CD8-positive, alpha-beta memory T cell (primary cell): ENCODE results near the gene TMEM59L. TPM values are rescaled to one million over a fixed set of nuclear protein-coding genes. Genes with fewer than 3 reads are reported as not detected.

Experiments
- CTCF ChIA-PET: fragments of 350-600 bp; sonication (Branson Sonifier 250); formaldehyde crosslinking; loops from one replicate; lab custom pipeline; 2021; ENCODE audit warnings: antibody characterized with exemption; lab: Charles Lee
- POLR2A ChIA-PET: fragments of 350-600 bp; sonication (Branson Sonifier 250); formaldehyde crosslinking; loops from one replicate; lab custom pipeline; 2021; ENCODE audit warnings: antibody characterized with exemption; lab: Charles Lee
- DNase-seq, 5 donors: peaks; one replicate each; pipeline versions ENCODE4 v3.0.0 to v3.0.0-alpha.2; 2020 to 2022; ENCODE audit warnings: mixed read lengths in 1 of 5
- H3K27ac ChIP-seq: one replicate; pipeline ENCODE4 v1.7.0; 2013; ENCODE audit warnings: low read depth, mild to moderate bottlenecking, low read length, moderate library complexity
- H3K27me3 ChIP-seq: 2 replicates; pipeline ENCODE4 v1.7.0; 2013; ENCODE audit warnings: low read length, mild to moderate bottlenecking; ENCODE audit not compliant: insufficient read depth, poor library complexity, severe bottlenecking
- H3K36me3 ChIP-seq: 2 replicates; pipeline ENCODE4 v1.7.0; 2013; ENCODE audit warnings: mild to moderate bottlenecking, low read length, moderate library complexity; ENCODE audit not compliant: insufficient read depth
- H3K4me1 ChIP-seq: 2 replicates; pipeline ENCODE4 v1.7.0; 2013; ENCODE audit warnings: mild to moderate bottlenecking, low read length, moderate library complexity; ENCODE audit not compliant: insufficient read depth
- H3K4me3 ChIP-seq: 2 replicates; pipeline ENCODE4 v1.7.0; 2013; ENCODE audit warnings: mild to moderate bottlenecking, low read length
- H3K9me3 ChIP-seq: 2 replicates; pipeline ENCODE4 v1.7.0; 2013; ENCODE audit warnings: mild to moderate bottlenecking, low read length
- H3K27ac Mint-ChIP-seq, 8 donors: one replicate each; pipeline ENCODE4 v1.8.0; 2020 to 2021; ENCODE audit warnings: mixed read lengths in 8 of 8, mild to moderate bottlenecking in 6 of 8, inconsistent platforms in 3 of 8, moderate library complexity in 3 of 8
- H3K27me3 Mint-ChIP-seq, 2 donors: one replicate each; pipeline ENCODE4 v1.8.0; 2020 to 2021; ENCODE audit warnings: mixed read lengths in 2 of 2, mild to moderate bottlenecking in 1 of 2, moderate library complexity in 1 of 2
- H3K36me3 Mint-ChIP-seq, 3 donors: one replicate each; pipeline ENCODE4 v1.8.0; 2020 to 2021; ENCODE audit warnings: mixed read lengths in 3 of 3, inconsistent platforms in 1 of 3, mild to moderate bottlenecking in 1 of 3
- H3K4me1 Mint-ChIP-seq, 3 donors: one replicate each; pipeline ENCODE4 v1.8.0; 2020 to 2021; ENCODE audit warnings: mixed read lengths in 3 of 3, inconsistent platforms in 1 of 3, mild to moderate bottlenecking in 1 of 3
- H3K4me3 Mint-ChIP-seq, 7 donors: one replicate each; pipeline ENCODE4 v1.8.0; 2020 to 2021; ENCODE audit warnings: mixed read lengths in 7 of 7, mild to moderate bottlenecking in 6 of 7, moderate library complexity in 4 of 7, inconsistent platforms in 2 of 7
- H3K9me3 Mint-ChIP-seq, 5 donors: one replicate each; pipeline ENCODE4 v1.8.0; 2020 to 2022; ENCODE audit warnings: mixed read lengths in 5 of 5, mild to moderate bottlenecking in 3 of 5, moderate library complexity in 2 of 5, inconsistent platforms in 1 of 5
- polyA plus RNA-seq: library from polyadenylated mRNA; unstranded; fragments of 300-500 nt; fragmentation: Illumina TruSeq; gene quantifications from one replicate; pipeline ENCODE4 v1.2.3, GENCODE V29; 2021
- total RNA-seq, 2 experiments: library from RNA; stranded (reverse); gene quantifications; one replicate each; pipeline ENCODE4 v1.2.3, GENCODE V29; 2021

TMEM59L gene
- total RNA-seq, result not detected
- not detected for polyA plus RNA-seq

DNA sequence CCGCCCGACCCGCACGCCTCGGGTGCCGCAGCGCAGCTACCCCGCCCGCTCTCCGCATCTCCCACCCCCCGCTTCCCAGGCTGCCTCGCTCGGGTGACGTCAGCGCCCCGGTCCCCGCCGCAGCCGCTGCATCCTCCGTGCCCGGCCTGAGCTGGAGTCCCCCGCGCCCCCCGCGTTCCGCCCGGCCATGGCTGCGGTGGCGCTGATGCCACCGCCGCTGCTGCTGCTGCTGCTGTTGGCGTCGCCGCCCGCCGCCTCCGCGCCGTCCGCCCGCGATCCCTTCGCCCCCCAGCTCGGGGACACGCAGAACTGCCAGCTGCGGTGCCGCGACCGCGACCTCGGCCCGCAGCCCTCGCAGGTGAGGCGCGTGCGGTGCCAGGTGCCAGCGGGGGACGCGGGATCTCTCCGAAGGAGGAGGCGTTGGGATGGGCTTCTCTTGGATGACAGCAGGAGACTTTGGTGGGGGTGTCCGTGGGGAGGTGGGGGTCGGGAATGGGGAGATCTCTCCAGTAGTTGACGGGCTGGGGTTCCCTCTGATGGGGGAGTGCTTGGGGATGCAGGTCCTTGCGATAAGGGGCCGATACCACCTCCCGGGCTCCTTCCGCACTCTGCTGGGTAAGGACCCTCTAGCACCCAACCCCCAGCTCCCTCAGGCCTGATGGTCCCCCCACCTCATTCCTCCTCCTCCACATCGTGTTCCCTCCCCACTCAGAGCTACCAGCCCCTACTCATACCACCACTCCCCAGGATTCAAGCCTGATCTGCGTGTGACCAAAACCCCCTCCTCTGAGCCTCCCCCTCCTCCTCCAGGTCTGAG is at the start of gene TMEM59L:
TSS of gene TMEM59L (plus strand) at position 99 of the 817 bp plus-strand sequence. CDS start at position 188, 89 bp downstream.
- H3K27me3 ChIP-seq, result peaks cover 72% of the 10 kb centered on the region
- H3K36me3 Mint-ChIP-seq, result peaks cover 0 to 3% (median 1%) of the 10 kb centered on the region in 3 donors
- H3K4me1 ChIP-seq, result peaks cover 20% of the 10 kb centered on the region
- peaks cover 17 to 36% (median 20%) of the 10 kb centered on the region in 3 donors for H3K4me1 Mint-ChIP-seq
- peak within 1 kb of the TSS; percentile 50 for H3K4me3 ChIP-seq
- POLR2A ChIA-PET, result interaction anchor here (0.6 to 1.2 kb wide), 3 partner anchors 20 to 211 kb away, joined by 3 to 4 read pairs (median 4); partner anchors contain the start of gene REX1BD
- no peak within 1 kb of the TSS for H3K27ac ChIP-seq
- H3K27ac Mint-ChIP-seq, result peak within 1 kb of the TSS in 3 of 8 donors; percentile 50 to 70 (median 66)
- DNase-seq, result peak; percentile 27 to 71 (median 47)
- no peaks in the 10 kb centered on the region for H3K9me3 ChIP-seq
- H3K36me3 ChIP-seq, result no peaks in the 10 kb centered on the region
- H3K27me3 Mint-ChIP-seq, result peaks cover 72 to 79% of the 10 kb centered on the region in 2 donors
- no peaks in the 10 kb centered on the region for H3K9me3 Mint-ChIP-seq
- CTCF ChIA-PET, result interaction anchor here (0.6 kb wide), 1 partner anchor 151 kb away, joined by 3 read pairs; no protein-coding TSS in a partner anchor
- H3K4me3 Mint-ChIP-seq, result peak within 1 kb of the TSS; percentile 54 to 87 (median 80)

DNA sequence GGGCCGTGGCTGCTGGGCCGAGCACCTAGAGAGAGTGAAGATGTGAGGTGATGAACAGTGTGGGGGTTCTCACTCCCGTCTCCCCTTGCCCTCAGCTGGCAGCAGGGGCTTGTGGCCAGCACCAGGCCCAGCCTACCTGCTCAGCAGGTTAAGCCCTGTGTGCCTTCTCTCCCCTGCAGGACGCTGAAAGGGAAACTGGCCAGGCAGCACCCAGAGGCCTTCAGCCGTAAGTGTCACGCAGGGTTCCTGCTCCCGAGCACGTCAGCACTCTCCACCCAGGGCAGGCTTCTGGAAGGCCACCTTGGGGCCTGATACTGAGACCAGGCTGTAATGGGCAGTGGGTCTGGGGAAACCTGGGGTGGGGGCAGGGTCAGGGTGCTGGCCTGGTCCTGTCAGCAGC is 45.7 kb upstream of the TMEM59L start:
- Histone ChIP-seq H3K36me3 (peaks cover 45% of the 10 kb centered on the region), H3K4me1 (peaks cover 5% of the 10 kb centered on the region), H3K9me3 (no peaks in the 10 kb centered on the region), H3K27ac (no peak overlapping the region), H3K27me3 (no peaks in the 10 kb centered on the region), H3K4me3 (no peak overlapping the region)
- Mint-ChIP-seq H3K4me1 (peaks cover 4 to 9% (median 9%) of the 10 kb centered on the region in 3 donors), H3K36me3 (peaks cover 0 to 79% (median 5%) of the 10 kb centered on the region in 3 donors), H3K27ac (peak overlapping the region in 1 of 8 donors; percentile 88), H3K9me3 (no peaks in the 10 kb centered on the region), H3K4me3 (no peak overlapping the region), H3K27me3 (no peaks in the 10 kb centered on the region)
- no peak for DNase-seq
- ChIA-PET CTCF (interaction anchor here (1.2 kb wide), 1 partner anchor 116 kb away, joined by 3 read pairs; no protein-coding TSS in a partner anchor), POLR2A (no interaction called here)

DNA sequence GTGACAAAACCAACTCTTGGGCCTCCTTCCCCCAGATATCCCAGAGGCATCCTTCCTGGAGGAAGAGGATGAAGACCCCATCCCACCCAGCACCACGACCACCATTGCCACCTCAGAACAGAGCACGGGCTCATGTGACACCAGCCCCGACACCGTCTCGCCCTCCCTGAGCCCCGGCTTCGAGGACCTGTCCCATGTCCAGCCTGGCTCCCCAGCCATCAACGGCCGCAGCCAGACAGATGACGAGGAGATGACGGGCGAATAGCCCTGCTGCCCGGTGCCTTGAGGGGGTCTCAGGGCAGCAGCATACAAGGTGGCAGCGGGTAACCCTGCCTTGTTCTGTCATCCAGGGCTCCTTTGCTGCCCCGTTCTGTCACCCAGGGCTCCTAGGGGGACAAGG is 44.3 kb upstream of the TMEM59L start:
- Mint-ChIP-seq H3K4me1 (peaks cover 17 to 23% (median 22%) of the 10 kb centered on the region in 3 donors), H3K36me3 (peaks cover 0 to 80% (median 5%) of the 10 kb centered on the region in 3 donors), H3K4me3 (no peak overlapping the region), H3K27ac (no peak overlapping the region), H3K27me3 (no peaks in the 10 kb centered on the region), H3K9me3 (no peaks in the 10 kb centered on the region)
- H3K27me3 ChIP-seq, result no peaks in the 10 kb centered on the region
- peaks cover 17% of the 10 kb centered on the region for H3K4me1 ChIP-seq
- no peak for DNase-seq
- no peak overlapping the region for H3K27ac ChIP-seq
- H3K9me3 ChIP-seq, result no peaks in the 10 kb centered on the region
- POLR2A ChIA-PET, result interaction anchor here (0.6 kb wide), 1 partner anchor 287 kb away, joined by 4 read pairs; the partner anchor contains the start of gene JUND
- H3K36me3 ChIP-seq, result peaks cover 46% of the 10 kb centered on the region
- H3K4me3 ChIP-seq, result no peak overlapping the region
- CTCF ChIA-PET, result interaction anchor here (0.9 kb wide), 1 partner anchor 20 kb away, joined by 3 read pairs; the partner anchor contains the start of gene REX1BD

DNA sequence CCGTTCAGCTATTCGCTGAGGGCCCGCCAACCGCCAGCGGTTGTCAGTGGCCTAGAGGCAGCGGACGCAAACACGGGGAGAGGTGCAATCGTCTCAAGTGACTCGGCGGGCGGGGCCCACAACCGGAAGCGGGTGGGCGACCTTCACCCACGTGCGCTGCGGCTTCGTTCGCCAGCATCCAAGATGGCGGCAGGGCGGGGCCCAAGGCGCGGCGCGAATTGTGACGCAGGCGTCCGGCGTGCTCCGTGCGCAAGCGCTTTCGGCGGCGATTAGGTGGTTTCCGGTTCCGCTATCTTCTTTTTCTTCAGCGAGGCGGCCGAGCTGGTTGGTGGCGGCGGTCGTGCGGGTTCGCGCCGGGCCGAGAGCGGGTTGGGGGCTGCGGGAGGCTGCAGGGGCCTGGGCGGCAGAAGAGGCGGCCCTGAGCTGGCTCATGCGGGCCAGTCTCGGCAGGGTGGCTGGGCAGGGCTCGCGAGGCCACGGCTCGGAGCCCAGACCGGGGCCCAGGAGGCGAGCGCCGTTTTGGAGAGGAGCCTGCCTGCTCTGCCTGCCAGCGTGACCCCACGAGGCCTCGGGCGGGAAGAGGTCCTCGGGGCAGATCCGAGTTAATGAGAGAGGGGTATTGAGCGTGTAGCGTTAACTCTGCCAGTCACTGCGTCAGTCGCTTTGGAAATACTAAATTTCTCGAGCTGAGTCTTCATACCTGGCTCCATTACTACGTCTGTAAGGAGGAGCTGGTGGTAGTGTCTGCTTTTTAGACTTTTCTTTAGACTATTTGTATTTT is 40.9 kb upstream of the TMEM59L start, which contains the start of gene UBA52:
TSS of gene UBA52 (plus strand) at position 294 of the 781 bp plus-strand sequence. CDS start 1,444 bp downstream, outside the sequence.
- Histone ChIP-seq H3K4me3 (peak within 1 kb of the TSS; percentile 77), H3K4me1 (peaks cover 22% of the 10 kb centered on the region), H3K9me3 (no peaks in the 10 kb centered on the region), H3K36me3 (peaks cover 51% of the 10 kb centered on the region), H3K27me3 (no peaks in the 10 kb centered on the region), H3K27ac (peak within 1 kb of the TSS; percentile 96)
- POLR2A ChIA-PET, result interaction anchor here (0.7 to 2.2 kb wide), 15 partner anchors 15 to 348 kb away, joined by 3 to 43 read pairs (median 5); partner anchors contain the start of genes COPE, DDX49, ELL and KXD1
- Mint-ChIP-seq H3K36me3 (peaks cover 0 to 83% (median 15%) of the 10 kb centered on the region in 3 donors), H3K27me3 (no peaks in the 10 kb centered on the region), H3K27ac (peak within 1 kb of the TSS; percentile 92 to 98 (median 94)), H3K4me1 (peaks cover 19 to 33% (median 22%) of the 10 kb centered on the region in 3 donors), H3K9me3 (no peaks in the 10 kb centered on the region), H3K4me3 (peak within 1 kb of the TSS; percentile 90 to 97 (median 93))
- CTCF ChIA-PET, result interaction anchor here (0.7 to 4.4 kb wide), 18 partner anchors 9 to 348 kb away, joined by 3 to 41 read pairs (median 4); partner anchors contain the start of genes COPE, DDX49, ELL and FKBP8
- peak; percentile 98 to 99 (median 99) for DNase-seq

DNA sequence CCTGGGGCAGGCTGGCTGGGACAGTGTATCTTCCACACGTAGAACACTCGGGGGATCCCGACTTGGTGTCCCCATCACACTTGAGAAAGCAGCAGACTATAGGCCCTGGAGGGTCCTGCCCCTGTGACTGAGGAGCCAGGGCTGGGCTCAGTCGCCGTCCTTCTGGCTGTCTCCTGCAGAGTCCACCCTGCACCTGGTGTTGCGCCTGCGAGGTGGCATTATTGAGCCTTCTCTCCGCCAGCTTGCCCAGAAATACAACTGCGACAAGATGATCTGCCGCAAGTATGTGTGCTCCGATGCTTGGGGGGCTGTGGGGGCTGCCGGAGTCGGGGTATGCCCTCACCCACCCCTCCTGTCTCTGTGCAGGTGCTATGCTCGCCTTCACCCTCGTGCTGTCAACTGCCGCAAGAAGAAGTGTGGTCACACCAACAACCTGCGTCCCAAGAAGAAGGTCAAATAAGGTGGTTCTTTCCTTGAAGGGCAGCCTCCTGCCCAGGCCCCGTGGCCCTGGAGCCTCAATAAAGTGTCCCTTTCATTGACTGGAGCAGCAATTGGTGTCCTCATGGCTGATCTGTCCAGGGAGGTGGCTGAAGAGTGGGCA is 37.9 kb upstream of the TMEM59L start:
- no peaks in the 10 kb centered on the region for H3K9me3 Mint-ChIP-seq
- Histone ChIP-seq H3K27ac (no peak overlapping the region), H3K9me3 (no peaks in the 10 kb centered on the region), H3K4me3 (no peak overlapping the region), H3K4me1 (peaks cover 22% of the 10 kb centered on the region), H3K36me3 (peaks cover 32% of the 10 kb centered on the region), H3K27me3 (no peaks in the 10 kb centered on the region)
- POLR2A ChIA-PET, result no interaction called here
- H3K4me3 Mint-ChIP-seq, result peak overlapping the region in 4 of 7 donors; percentile 12 to 74 (median 44)
- H3K4me1 Mint-ChIP-seq, result peaks cover 19 to 33% (median 22%) of the 10 kb centered on the region in 3 donors
- peak overlapping the region in 5 of 8 donors; percentile 43 to 71 (median 62) for H3K27ac Mint-ChIP-seq
- H3K36me3 Mint-ChIP-seq, result peaks cover 0 to 67% (median 15%) of the 10 kb centered on the region in 3 donors
- no peaks in the 10 kb centered on the region for H3K27me3 Mint-ChIP-seq
- DNase-seq, result no peak
- CTCF ChIA-PET, result no interaction called here

DNA sequence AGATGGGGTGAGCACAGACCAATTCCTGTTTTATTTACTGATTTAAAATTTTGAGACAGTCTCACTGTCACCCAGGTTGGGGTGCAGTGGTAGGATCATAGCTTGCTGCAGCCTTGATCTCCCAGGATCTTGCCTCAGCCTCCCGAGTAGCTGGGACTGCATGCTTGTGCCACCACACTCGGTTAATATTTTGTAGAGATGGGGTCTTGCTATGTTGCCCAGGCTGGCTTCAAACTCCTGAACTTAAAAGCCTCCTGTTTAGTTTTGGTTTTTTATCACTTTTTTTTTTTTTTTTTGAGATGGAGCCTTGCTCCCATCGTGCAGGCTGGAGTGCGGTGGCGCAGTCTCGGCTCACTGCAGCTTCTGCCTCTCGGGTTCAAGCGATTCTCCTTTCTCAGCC is 36.3 kb upstream of the TMEM59L start:
- CTCF ChIA-PET, result interaction anchor here (1.0 to 1.2 kb wide), 3 partner anchors 10 to 17 kb away, joined by 3 to 4 read pairs (median 3); no protein-coding TSS in a partner anchor
- peaks cover 0 to 63% (median 15%) of the 10 kb centered on the region in 3 donors for H3K36me3 Mint-ChIP-seq
- no peaks in the 10 kb centered on the region for H3K9me3 Mint-ChIP-seq

More for the DNA sequence above, 36.3 kb upstream of the TMEM59L start:
- H3K4me3 Mint-ChIP-seq, result no peak overlapping the region
- Histone ChIP-seq H3K9me3 (no peaks in the 10 kb centered on the region), H3K36me3 (peaks cover 32% of the 10 kb centered on the region), H3K27ac (no peak overlapping the region), H3K4me3 (no peak overlapping the region), H3K27me3 (no peaks in the 10 kb centered on the region), H3K4me1 (peaks cover 18% of the 10 kb centered on the region)
- H3K27ac Mint-ChIP-seq, result peak overlapping the region in 1 of 8 donors; percentile 66
- POLR2A ChIA-PET, result interaction anchor here (1.2 kb wide), 1 partner anchor 17 kb away, joined by 3 read pairs; no protein-coding TSS in a partner anchor
- peaks cover 16 to 30% (median 17%) of the 10 kb centered on the region in 3 donors for H3K4me1 Mint-ChIP-seq
- no peak for DNase-seq
- H3K27me3 Mint-ChIP-seq, result no peaks in the 10 kb centered on the region
